CD14-positive monocyte (primary cell): Measurements from ENCODE around the gene WDR82. TPM values are rescaled to one million over a fixed set of nuclear protein-coding genes. Genes with fewer than 3 reads are reported as not detected.

ENCODE experiments used
- DNase-seq, 3 donors: peaks; one replicate each; pipeline ENCODE4 v3.0.0-alpha.2; 2011 to 2022
- H2AFZ ChIP-seq: 2 replicates; pipeline ENCODE4 v1.6.0; 2012; ENCODE audit warnings: mild to moderate bottlenecking, low read depth, low read length, inconsistent platforms; ENCODE audit not compliant: insufficient read depth, poor library complexity, severe bottlenecking
- H3K27ac ChIP-seq, 2 donors: 1 replicate in 1 of 2; 2 replicates in 1 of 2; pipeline ENCODE4 v1.5.1; 2012 to 2013; ENCODE audit warnings: low read length in 2 of 2, control low read depth in 1 of 2, inconsistent platforms in 1 of 2, low read depth in 1 of 2, mild to moderate bottlenecking in 1 of 2
- H3K27me3 ChIP-seq, 2 donors: one replicate each; pipeline versions ENCODE4 v1.6.0 to v1.6.1; 2011 to 2013; ENCODE audit warnings: low read length in 2 of 2; ENCODE audit not compliant: control insufficient read depth in 2 of 2, insufficient read depth in 2 of 2
- H3K36me3 ChIP-seq, 2 donors: replicated peaks in 1 of 2; 1 replicate in 1 of 2; 2 replicates in 1 of 2; pipeline versions ENCODE4 v1.5.1 to v1.6.1; 2012 to 2013; ENCODE audit warnings: low read length in 2 of 2, control low read depth in 1 of 2, inconsistent platforms in 1 of 2, mild to moderate bottlenecking in 1 of 2; ENCODE audit not compliant: insufficient read depth in 2 of 2, control insufficient read depth in 1 of 2
- H3K4me1 ChIP-seq, 2 donors: 1 replicate in 1 of 2; 2 replicates in 1 of 2; pipeline versions ENCODE4 v1.5.1 to v1.6.1; 2012 to 2013; ENCODE audit warnings: low read length in 2 of 2, control low read depth in 1 of 2, inconsistent platforms in 1 of 2, mild to moderate bottlenecking in 1 of 2, moderate library complexity in 1 of 2; ENCODE audit not compliant: insufficient read depth in 2 of 2, control insufficient read depth in 1 of 2
- H3K4me2 ChIP-seq: replicated peaks from 2 replicates; pipeline ENCODE3; 2012; ENCODE audit warnings: low read length, moderate library complexity, mild to moderate bottlenecking; ENCODE audit not compliant: poor library complexity, severe bottlenecking; ENCODE audit errors: extremely low read depth
- H3K4me3 ChIP-seq, 3 experiments: fragments of 200-600 bp in 1 of 3; sonication (generic) in 1 of 3; replicated peaks in 1 of 3; 1 replicate in 2 of 3; 2 replicates in 1 of 3; pipeline ENCODE4 v1.5.1; 2011 to 2013; ENCODE audit warnings: low read length in 3 of 3, mild to moderate bottlenecking in 3 of 3, control low read depth in 2 of 3, low read depth in 2 of 3, inconsistent platforms in 1 of 3, moderate library complexity in 1 of 3
- H3K79me2 ChIP-seq: 2 replicates; pipeline ENCODE4 v1.6.0; 2012; ENCODE audit warnings: mild to moderate bottlenecking, control low read depth, inconsistent platforms, low read length, moderate library complexity; ENCODE audit not compliant: insufficient read depth
- H3K9ac ChIP-seq: 2 replicates; pipeline ENCODE4 v1.6.0; 2017; ENCODE audit warnings: low read length, mild to moderate bottlenecking; ENCODE audit not compliant: insufficient read depth, poor library complexity, severe bottlenecking
- H3K9me3 ChIP-seq, 2 donors: replicated peaks in 1 of 2; 1 replicate in 1 of 2; 2 replicates in 1 of 2; pipeline versions ENCODE4 v1.5.1 to v1.6.1; 2012 to 2013; ENCODE audit warnings: low read length in 2 of 2, control low read depth in 1 of 2; ENCODE audit not compliant: control insufficient read depth in 1 of 2, insufficient read depth in 1 of 2
- H4K20me1 ChIP-seq: 2 replicates; pipeline ENCODE4 v1.6.0; 2012; ENCODE audit warnings: mild to moderate bottlenecking, low read length, control low read depth, moderate library complexity; ENCODE audit not compliant: insufficient read depth
- H3K27ac Mint-ChIP-seq, 7 donors: one replicate each; pipeline ENCODE4 v1.8.0; 2020; ENCODE audit warnings: mild to moderate bottlenecking in 7 of 7, mixed read lengths in 7 of 7, moderate library complexity in 6 of 7, inconsistent platforms in 2 of 7
- H3K27me3 Mint-ChIP-seq, 3 donors: one replicate each; pipeline ENCODE4 v1.8.0; 2021 to 2022; ENCODE audit warnings: low read depth in 3 of 3, mild to moderate bottlenecking in 3 of 3, mixed read lengths in 3 of 3, moderate library complexity in 3 of 3, inconsistent platforms in 1 of 3
- H3K36me3 Mint-ChIP-seq, 2 donors: one replicate each; pipeline ENCODE4 v1.8.0; 2020; ENCODE audit warnings: mixed read lengths in 2 of 2, inconsistent platforms in 1 of 2, mild to moderate bottlenecking in 1 of 2
- H3K4me1 Mint-ChIP-seq: one replicate; pipeline ENCODE4 v1.8.0; 2020; ENCODE audit warnings: mild to moderate bottlenecking, mixed read lengths
- H3K4me3 Mint-ChIP-seq, 2 donors: one replicate each; pipeline ENCODE4 v1.8.0; 2020; ENCODE audit warnings: mild to moderate bottlenecking in 2 of 2, mixed read lengths in 2 of 2, moderate library complexity in 1 of 2
- H3K9me3 Mint-ChIP-seq, 7 donors: one replicate each; pipeline ENCODE4 v1.8.0; 2020 to 2022; ENCODE audit warnings: mixed read lengths in 7 of 7, mild to moderate bottlenecking in 6 of 7, moderate library complexity in 6 of 7, inconsistent platforms in 2 of 7
- WGBS: methylation state at CpG from one replicate; pipeline ENCODE4 v1.1.5; 2013; ENCODE audit warnings: missing lambda C conversion rate; ENCODE audit not compliant: insufficient coverage; 5-methylcytosine and 5-hydroxymethylcytosine counted together
- intact Hi-C, 2 donors: fragments of 100-400 bp; cut with micrococcal nuclease; formaldehyde crosslinking; loops; one replicate each; pipeline versions ENCODE4 v1.15.0 to v1.15.1; 2023
- polyA plus RNA-seq, 3 donors: library from polyadenylated mRNA; depleted of rRNA in 1 of 3; unstranded in 2 of 3; stranded (reverse) in 1 of 3; fragments of 300-500 nt in 2 of 3; fragments of >200 nt in 1 of 3; fragmentation: Illumina TruSeq in 2 of 3; gene quantifications; 1 replicate in 2 of 3; 2 replicates in 1 of 3; pipeline ENCODE4 v1.2.3, GENCODE V29; 2012 to 2021
- TF ChIP-seq, protein P1 (sequence below): fragments of 200-600 bp; IDR thresholded peaks from one replicate; pipeline ENCODE4 v1.8.0; 2022; ENCODE audit warnings: antibody characterized with exemption, mild to moderate bottlenecking

WDR82 gene
- polyA plus RNA-seq, 3 donors = 27.3 to 33.4 (median 32.3) TPM

DNA sequence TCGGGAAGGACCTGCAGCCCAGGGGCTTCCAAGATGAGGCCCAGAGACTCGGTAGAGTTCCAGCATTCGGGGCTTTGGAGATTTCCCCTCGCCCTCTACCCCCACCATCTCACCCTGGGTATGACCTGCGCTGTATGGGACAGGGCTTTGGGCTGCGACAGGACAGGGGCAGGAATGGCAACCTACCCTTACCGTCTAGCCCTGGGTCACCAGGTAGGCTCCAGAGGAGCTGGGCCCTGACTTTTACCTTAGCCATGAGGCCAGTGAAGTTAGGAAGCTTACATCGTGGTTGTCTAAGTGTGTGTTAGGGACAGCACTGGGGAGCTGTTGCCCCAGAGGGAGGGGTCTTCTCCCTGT lies 32.2 kb downstream of the WDR82 start:
- no peaks in the 10 kb centered on the region for H3K27me3 ChIP-seq
- H3K4me1 Mint-ChIP-seq = peaks cover 56% of the 10 kb centered on the region
- H2AFZ ChIP-seq = peak overlapping the region; percentile 38
- no peaks in the 10 kb centered on the region for H3K27me3 Mint-ChIP-seq
- TF ChIP-seq, protein P1, sequence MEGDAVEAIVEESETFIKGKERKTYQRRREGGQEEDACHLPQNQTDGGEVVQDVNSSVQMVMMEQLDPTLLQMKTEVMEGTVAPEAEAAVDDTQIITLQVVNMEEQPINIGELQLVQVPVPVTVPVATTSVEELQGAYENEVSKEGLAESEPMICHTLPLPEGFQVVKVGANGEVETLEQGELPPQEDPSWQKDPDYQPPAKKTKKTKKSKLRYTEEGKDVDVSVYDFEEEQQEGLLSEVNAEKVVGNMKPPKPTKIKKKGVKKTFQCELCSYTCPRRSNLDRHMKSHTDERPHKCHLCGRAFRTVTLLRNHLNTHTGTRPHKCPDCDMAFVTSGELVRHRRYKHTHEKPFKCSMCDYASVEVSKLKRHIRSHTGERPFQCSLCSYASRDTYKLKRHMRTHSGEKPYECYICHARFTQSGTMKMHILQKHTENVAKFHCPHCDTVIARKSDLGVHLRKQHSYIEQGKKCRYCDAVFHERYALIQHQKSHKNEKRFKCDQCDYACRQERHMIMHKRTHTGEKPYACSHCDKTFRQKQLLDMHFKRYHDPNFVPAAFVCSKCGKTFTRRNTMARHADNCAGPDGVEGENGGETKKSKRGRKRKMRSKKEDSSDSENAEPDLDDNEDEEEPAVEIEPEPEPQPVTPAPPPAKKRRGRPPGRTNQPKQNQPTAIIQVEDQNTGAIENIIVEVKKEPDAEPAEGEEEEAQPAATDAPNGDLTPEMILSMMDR = no peak
- H3K9ac ChIP-seq = peak overlapping the region; percentile 84
- peaks cover 37 to 48% of the 10 kb centered on the region in 2 donors for H3K36me3 Mint-ChIP-seq
- peaks cover 35% of the 10 kb centered on the region for H4K20me1 ChIP-seq
- 30% methylated on average over 2 of the region's 8 CpGs for WGBS
- H3K4me2 ChIP-seq = peak overlapping the region; percentile 79
- intact Hi-C loops = no loop called here
- H3K4me3 Mint-ChIP-seq = peak overlapping the region; percentile 85 to 94
- no peaks in the 10 kb centered on the region for H3K9me3 ChIP-seq
- DNase-seq = no peak
- peak overlapping the region; percentile 88 to 99 for H3K27ac ChIP-seq
- H3K4me1 ChIP-seq = peaks cover 51 to 58% of the 10 kb centered on the region in 2 donors
- peak overlapping the region; percentile 48 to 74 (median 72) for H3K4me3 ChIP-seq
- peak overlapping the region; percentile 91 to 100 (median 95) for H3K27ac Mint-ChIP-seq
- peaks cover 35% of the 10 kb centered on the region in 2 donors for H3K36me3 ChIP-seq
- peaks cover 64% of the 10 kb centered on the region for H3K79me2 ChIP-seq
- peaks cover 0 to 5% (median 0%) of the 10 kb centered on the region in 7 donors for H3K9me3 Mint-ChIP-seq

- under 1% methylated on average over 94 of the region's 98 CpGs for WGBS
- no peaks in the 10 kb centered on the region for H3K27me3 Mint-ChIP-seq
- intact Hi-C loops = no loop called here
Measured at GRCh38 chr3:52245322-52246263, 32.9 kb downstream of the WDR82 start, which contains the start of gene PPM1M. TSS of gene PPM1M (plus strand) at chr3:52245759. CDS start at chr3:52245825, 66 bp downstream.

More at GRCh38 chr3:52245322-52246263, 32.9 kb downstream of the WDR82 start, which contains the start of gene PPM1M:
- Histone ChIP-seq H3K4me3 (peak within 1 kb of the TSS; percentile 54 to 74 (median 72)), H3K4me2 (peak within 1 kb of the TSS; percentile 79), H3K9ac (peak within 1 kb of the TSS; percentile 84), H3K9me3 (no peaks in the 10 kb centered on the region), H3K27ac (peak within 1 kb of the TSS; percentile 98 to 99), H3K36me3 (peaks cover 28 to 29% of the 10 kb centered on the region in 2 donors), H3K27me3 (no peaks in the 10 kb centered on the region), H3K4me1 (peaks cover 55 to 63% of the 10 kb centered on the region in 2 donors), H3K79me2 (peaks cover 62% of the 10 kb centered on the region), H4K20me1 (peaks cover 31% of the 10 kb centered on the region), H2AFZ (peak within 1 kb of the TSS; percentile 66)
- TF ChIP-seq, protein P1 = no peak
- peak within 1 kb of the TSS; percentile 85 to 94 for H3K4me3 Mint-ChIP-seq
- peaks cover 0 to 5% (median 0%) of the 10 kb centered on the region in 7 donors for H3K9me3 Mint-ChIP-seq
- H3K27ac Mint-ChIP-seq = peak within 1 kb of the TSS; percentile 97 to 100 (median 99)
- DNase-seq = peak in 2 of 3 donors; percentile 64
- peaks cover 61% of the 10 kb centered on the region for H3K4me1 Mint-ChIP-seq
- peaks cover 37 to 41% of the 10 kb centered on the region in 2 donors for H3K36me3 Mint-ChIP-seq
